ENCODE results near the gene PPP2R3A. TPM values are rescaled to one million over a fixed set of nuclear protein-coding genes. Genes with fewer than 3 reads are reported as not detected.

The PPP2R3A gene
- total RNA-seq, 1 donor, result 0.52 TPM

GRCh38 chr3:135964160-135964955, 1.2 kb upstream of the PPP2R3A start:
- Histone ChIP-seq H3K27me3 (ENCODE audit: insufficient read depth, low read length) (peaks cover 31% of the 10 kb centered on the region), H3K4me1 (ENCODE audit: insufficient read depth, low read length) (peaks cover 9% of the 10 kb centered on the region), H3K4me3 (ENCODE audit: low read length) (no peak overlapping the region), H3K9me3 (ENCODE audit: low read depth, low read length) (no peaks in the 10 kb centered on the region)

DNA sequence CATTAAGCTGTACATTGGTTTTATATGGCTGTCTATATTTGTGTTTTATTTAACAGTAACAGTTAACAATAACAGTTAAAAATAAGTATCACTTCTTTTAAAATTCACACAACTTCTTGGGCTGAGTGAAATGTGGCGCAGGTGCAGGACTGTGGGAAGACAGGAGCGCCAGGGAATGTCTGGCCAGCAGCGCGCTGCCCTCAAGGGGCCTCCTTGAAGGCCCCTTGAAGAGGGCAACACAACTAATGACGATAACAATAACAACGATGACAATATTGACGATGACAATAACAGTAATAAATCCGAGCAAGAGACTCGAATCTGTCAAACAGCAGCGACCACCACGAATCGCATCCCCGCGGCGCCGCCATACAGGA, 411 bp upstream of the PPP2R3A start:
- H3K27me3 ChIP-seq (ENCODE audit: insufficient read depth, low read length), result peaks cover 32% of the 10 kb centered on the region
- no peaks in the 10 kb centered on the region for H3K9me3 ChIP-seq (ENCODE audit: low read depth, low read length)
- H3K4me1 ChIP-seq (ENCODE audit: insufficient read depth, low read length), result peaks cover 9% of the 10 kb centered on the region
- no peak overlapping the region for H3K4me3 ChIP-seq (ENCODE audit: low read length)

GRCh38 chr3:135966271-135966961, 888 bp downstream of the PPP2R3A start:
- Histone ChIP-seq H3K4me1 (ENCODE audit: insufficient read depth, low read length) (peaks cover 9% of the 10 kb centered on the region), H3K9me3 (ENCODE audit: low read depth, low read length) (no peaks in the 10 kb centered on the region), H3K27me3 (ENCODE audit: insufficient read depth, low read length) (peaks cover 32% of the 10 kb centered on the region), H3K4me3 (ENCODE audit: low read length) (peak overlapping the region; percentile 38)

DNA sequence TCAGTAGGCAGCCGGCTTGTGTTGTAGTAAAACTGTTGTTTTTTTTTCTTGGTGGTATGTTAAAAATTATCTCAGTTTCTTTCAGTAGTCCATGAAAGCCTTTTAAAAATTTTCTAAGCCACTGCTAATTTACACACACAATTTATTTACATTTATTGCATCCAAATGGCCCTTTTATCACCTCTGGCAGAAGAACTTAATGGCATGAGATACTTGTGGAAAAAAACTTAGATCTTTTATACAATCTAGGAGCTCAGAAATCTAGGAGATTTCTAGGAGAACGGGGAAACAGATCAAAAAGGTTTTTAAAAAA, 1.4 kb downstream of the PPP2R3A start:
- Histone ChIP-seq H3K4me3 (ENCODE audit: low read length) (no peak overlapping the region), H3K27me3 (ENCODE audit: insufficient read depth, low read length) (peaks cover 32% of the 10 kb centered on the region), H3K9me3 (ENCODE audit: low read depth, low read length) (no peaks in the 10 kb centered on the region), H3K4me1 (ENCODE audit: insufficient read depth, low read length) (peaks cover 9% of the 10 kb centered on the region)

- Histone ChIP-seq H3K4me3 (ENCODE audit: low read length) (no peak overlapping the region), H3K27me3 (ENCODE audit: insufficient read depth, low read length) (peaks cover 32% of the 10 kb centered on the region), H3K9me3 (ENCODE audit: low read depth, low read length) (no peaks in the 10 kb centered on the region), H3K4me1 (ENCODE audit: insufficient read depth, low read length) (peaks cover 9% of the 10 kb centered on the region)
These were observed 2.3 kb downstream of the PPP2R3A start for GRCh38 chr3:135967867-135968266.

DNA sequence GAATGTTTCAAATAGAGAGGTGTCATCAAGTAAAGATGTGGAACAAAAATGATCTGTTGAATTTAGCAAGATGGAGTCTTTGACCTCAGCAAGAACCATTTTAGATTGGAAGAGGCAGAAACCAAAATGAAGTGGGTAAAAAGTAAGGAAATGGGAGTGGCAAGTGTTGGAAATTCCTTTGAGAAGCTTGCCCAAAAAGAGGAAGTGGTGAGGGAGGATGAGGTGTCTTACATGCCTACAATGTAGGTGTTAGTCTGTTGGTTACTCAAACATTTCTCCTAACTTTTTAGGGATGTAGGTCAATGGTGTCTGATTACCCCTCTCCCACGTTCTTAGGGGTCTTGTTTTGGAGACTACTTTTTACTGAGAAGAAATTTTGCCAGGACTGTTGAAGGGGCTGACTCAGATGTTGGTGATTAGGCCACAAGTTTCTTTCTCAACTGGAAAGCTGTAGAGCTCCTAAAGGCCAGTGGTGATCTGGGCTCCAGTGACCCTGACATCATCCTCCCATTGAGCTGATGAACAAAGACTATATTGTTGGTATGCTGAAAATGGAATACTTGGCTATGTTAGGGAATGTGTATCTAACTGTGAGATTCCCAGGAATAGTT, 5.1 kb downstream of the PPP2R3A start:
- Histone ChIP-seq H3K4me1 (ENCODE audit: insufficient read depth, low read length) (peaks cover 9% of the 10 kb centered on the region), H3K27me3 (ENCODE audit: insufficient read depth, low read length) (peaks cover 27% of the 10 kb centered on the region), H3K9me3 (ENCODE audit: low read depth, low read length) (no peaks in the 10 kb centered on the region), H3K4me3 (ENCODE audit: low read length) (no peak overlapping the region)

DNA sequence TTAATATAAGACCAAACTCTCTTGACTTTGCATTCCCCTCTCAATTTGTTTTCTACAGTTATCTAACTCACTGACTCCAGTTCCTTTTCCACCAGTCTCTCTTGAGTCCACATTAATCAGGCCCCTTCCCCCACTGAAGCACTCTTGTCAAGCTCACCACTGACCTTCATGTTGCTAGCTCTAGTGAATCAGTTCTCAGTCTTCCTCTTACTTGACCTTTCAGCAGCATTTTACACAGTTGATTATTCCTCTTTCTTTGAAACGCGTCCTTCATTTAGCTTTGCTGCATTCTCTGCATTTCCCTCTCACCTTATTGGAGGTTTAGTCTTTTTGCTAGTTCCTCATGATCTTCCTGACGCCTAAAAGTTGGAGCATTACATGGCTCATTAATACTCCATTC, 8.3 kb downstream of the PPP2R3A start:
- Histone ChIP-seq H3K4me3 (ENCODE audit: low read length) (no peak overlapping the region), H3K4me1 (ENCODE audit: insufficient read depth, low read length) (no peaks in the 10 kb centered on the region), H3K9me3 (ENCODE audit: low read depth, low read length) (no peaks in the 10 kb centered on the region), H3K27me3 (ENCODE audit: insufficient read depth, low read length) (peaks cover 3% of the 10 kb centered on the region)

DNA sequence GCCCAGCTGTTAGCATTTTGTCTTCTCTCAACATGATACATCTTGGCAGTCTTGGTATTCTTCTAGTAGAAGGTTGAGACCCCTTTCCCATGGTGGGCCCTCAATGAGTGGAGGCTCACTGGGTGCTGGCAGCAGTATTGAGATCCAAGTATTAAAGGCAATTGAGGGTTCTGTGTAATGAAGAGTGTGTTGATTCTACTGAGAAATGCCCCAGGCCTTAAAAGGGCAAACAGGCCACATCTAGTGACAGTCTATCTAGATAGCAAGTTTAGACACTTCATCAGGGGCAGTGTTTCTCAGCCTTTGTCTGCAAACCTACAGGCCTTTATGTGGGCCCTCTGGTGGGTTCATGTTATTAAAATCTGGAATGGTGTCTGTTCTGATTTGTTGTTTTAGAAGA, 9.5 kb downstream of the PPP2R3A start:
- Histone ChIP-seq H3K27me3 (ENCODE audit: insufficient read depth, low read length) (no peaks in the 10 kb centered on the region), H3K9me3 (ENCODE audit: low read depth, low read length) (no peaks in the 10 kb centered on the region), H3K4me3 (ENCODE audit: low read length) (no peak overlapping the region), H3K4me1 (ENCODE audit: insufficient read depth, low read length) (no peaks in the 10 kb centered on the region)

- H3K27me3 ChIP-seq (ENCODE audit: insufficient read depth, low read length), result no peaks in the 10 kb centered on the region
These were observed 10.0 kb downstream of the PPP2R3A start for GRCh38 chr3:135975536-135975935.

GRCh38 chr3:135980343-135980742, 14.8 kb downstream of the PPP2R3A start:
- no peaks in the 10 kb centered on the region for H3K9me3 ChIP-seq (ENCODE audit: low read depth, low read length)
- no peak overlapping the region for H3K4me3 ChIP-seq (ENCODE audit: low read length)
- no peaks in the 10 kb centered on the region for H3K27me3 ChIP-seq (ENCODE audit: insufficient read depth, low read length)
- no peaks in the 10 kb centered on the region for H3K4me1 ChIP-seq (ENCODE audit: insufficient read depth, low read length)

More at GRCh38 chr3:135975536-135975935, 10.0 kb downstream of the PPP2R3A start:
- Histone ChIP-seq H3K9me3 (ENCODE audit: low read depth, low read length) (no peaks in the 10 kb centered on the region), H3K4me3 (ENCODE audit: low read length) (no peak overlapping the region), H3K4me1 (ENCODE audit: insufficient read depth, low read length) (no peaks in the 10 kb centered on the region)

DNA sequence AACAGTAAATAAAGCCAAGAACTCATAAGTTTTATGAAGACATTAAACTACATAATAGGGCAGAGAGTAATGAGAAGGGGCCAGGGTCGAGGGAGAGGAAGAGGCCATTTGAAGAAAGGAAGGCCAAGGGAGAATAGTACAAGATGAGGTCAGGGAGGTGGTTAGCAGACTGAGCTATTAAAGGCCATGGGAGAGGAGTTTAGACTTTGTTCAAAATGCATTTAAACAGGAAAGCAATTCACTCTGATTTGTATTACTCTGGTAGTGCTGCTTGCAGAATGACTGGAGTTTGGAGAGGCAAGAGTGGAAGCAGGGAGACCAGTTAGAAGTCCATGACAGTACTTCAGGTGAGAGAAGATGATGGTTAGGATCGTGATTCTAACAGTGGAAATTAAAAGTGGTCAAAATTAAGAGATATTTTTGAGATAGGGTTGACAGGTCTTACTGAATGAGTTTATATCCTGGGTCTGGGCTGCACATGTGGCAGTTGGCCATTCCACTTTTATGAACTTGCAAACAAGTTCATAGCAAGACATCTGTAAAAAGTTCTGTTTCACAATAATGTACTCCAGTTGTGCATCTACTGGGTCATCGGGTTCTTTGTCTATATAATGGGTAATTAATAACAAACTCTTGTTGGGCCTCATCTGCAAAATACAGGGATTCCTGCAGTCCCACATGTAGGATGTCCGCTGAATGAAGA, 16.3 kb downstream of the PPP2R3A start:
- H3K27me3 ChIP-seq (ENCODE audit: insufficient read depth, low read length), result no peaks in the 10 kb centered on the region
- H3K9me3 ChIP-seq (ENCODE audit: low read depth, low read length), result no peaks in the 10 kb centered on the region
- H3K4me1 ChIP-seq (ENCODE audit: insufficient read depth, low read length), result no peaks in the 10 kb centered on the region
- no peak overlapping the region for H3K4me3 ChIP-seq (ENCODE audit: low read length)

- Histone ChIP-seq H3K4me1 (ENCODE audit: insufficient read depth, low read length) (no peaks in the 10 kb centered on the region), H3K9me3 (ENCODE audit: low read depth, low read length) (no peaks in the 10 kb centered on the region), H3K4me3 (ENCODE audit: low read length) (no peak overlapping the region), H3K27me3 (ENCODE audit: insufficient read depth, low read length) (no peaks in the 10 kb centered on the region)
These were observed 16.9 kb downstream of the PPP2R3A start for GRCh38 chr3:135982404-135982761.

GRCh38 chr3:135982922-135983581, 17.5 kb downstream of the PPP2R3A start:
- H3K4me1 ChIP-seq (ENCODE audit: insufficient read depth, low read length), result no peaks in the 10 kb centered on the region
- H3K9me3 ChIP-seq (ENCODE audit: low read depth, low read length), result no peaks in the 10 kb centered on the region
- no peaks in the 10 kb centered on the region for H3K27me3 ChIP-seq (ENCODE audit: insufficient read depth, low read length)
- no peak overlapping the region for H3K4me3 ChIP-seq (ENCODE audit: low read length)

DNA sequence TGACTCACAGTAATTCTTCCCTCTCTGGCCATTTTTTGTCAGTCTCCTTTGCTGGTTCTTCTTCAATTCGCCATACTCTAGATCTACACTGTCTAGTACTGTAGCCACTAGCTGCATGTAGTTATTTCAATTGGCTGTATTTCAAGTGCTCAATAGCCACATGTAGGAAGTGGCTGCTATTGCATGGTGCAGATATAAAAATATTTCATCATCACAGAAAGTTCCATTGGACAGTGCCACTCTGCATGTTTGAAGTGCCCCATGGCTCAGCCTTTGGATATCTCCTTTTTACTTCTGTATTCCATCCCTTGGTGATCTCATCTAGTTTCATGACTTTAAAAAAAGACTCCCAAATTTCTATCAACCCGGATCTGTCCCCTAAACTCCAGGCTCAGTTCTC, 22.1 kb downstream of the PPP2R3A start:
- Histone ChIP-seq H3K4me1 (ENCODE audit: insufficient read depth, low read length) (no peaks in the 10 kb centered on the region), H3K4me3 (ENCODE audit: low read length) (no peak overlapping the region), H3K27me3 (ENCODE audit: insufficient read depth, low read length) (no peaks in the 10 kb centered on the region), H3K9me3 (ENCODE audit: low read depth, low read length) (no peaks in the 10 kb centered on the region)

- Histone ChIP-seq H3K9me3 (ENCODE audit: low read depth, low read length) (no peaks in the 10 kb centered on the region), H3K4me1 (ENCODE audit: insufficient read depth, low read length) (no peaks in the 10 kb centered on the region), H3K4me3 (ENCODE audit: low read length) (no peak overlapping the region), H3K27me3 (ENCODE audit: insufficient read depth, low read length) (no peaks in the 10 kb centered on the region)
These were observed 23.7 kb downstream of the PPP2R3A start for GRCh38 chr3:135989242-135989641.

Data from mononuclear cell (primary cell).